ENCODE data around the gene MMP17. TPM values are rescaled to one million over a fixed set of nuclear protein-coding genes. Genes with fewer than 3 reads are reported as not detected.
"Not testable (repeated sequence)": the region's sequence is repeated elsewhere in the genome, so short reads cannot be mapped to it uniquely, and the experiment has no call there.

Gene MMP17
- polyA plus RNA-seq, 1 donor = 8.3 TPM

DNA sequence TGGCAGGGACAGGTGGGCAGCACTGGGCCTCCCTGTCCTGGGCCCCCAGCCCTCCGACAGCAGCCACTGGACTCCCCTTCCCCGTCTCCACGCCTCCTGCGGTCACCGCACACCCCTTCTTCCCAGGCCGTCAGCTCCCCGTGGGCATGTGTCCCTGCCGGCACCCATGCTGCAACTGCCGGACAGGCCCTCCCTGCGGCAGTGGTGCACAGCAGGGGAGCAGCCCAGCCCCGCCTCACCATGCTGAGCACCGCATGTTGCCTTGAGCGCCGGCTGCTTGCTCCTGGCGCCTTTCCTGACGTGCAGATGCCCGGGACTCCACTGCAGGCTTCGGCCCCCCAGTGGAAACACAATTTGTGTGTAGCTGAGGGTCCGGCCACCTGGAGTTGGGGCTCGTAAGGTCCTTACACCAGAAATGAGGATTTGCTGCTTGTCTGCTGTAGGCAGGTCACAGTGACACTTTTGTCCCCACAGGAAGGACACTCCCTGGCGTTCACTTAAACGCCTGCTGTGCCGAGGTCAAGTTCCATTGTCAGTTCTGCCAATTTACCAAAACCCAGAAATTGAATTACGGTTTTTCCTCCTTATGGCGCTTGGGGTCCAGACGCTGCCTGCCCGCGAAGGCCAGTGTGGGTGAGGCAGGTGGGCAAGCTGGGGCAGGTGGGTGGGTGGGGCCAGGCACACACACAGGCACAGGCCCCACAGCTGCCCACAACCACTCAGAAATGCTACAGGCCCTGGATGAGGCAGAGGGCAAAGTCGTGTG lies 28.2 kb upstream of the MMP17 start:
- no peak for DNase-seq
- Histone ChIP-seq H3K4me1 (ENCODE audit: control insufficient read depth, insufficient read depth, low read length) (no peaks in the 10 kb centered on the region), H3K27me3 (ENCODE audit: control insufficient read depth, insufficient read depth, low read length) (no peaks in the 10 kb centered on the region), H3K9me3 (ENCODE audit: control insufficient read depth, low read depth, low read length) (peaks cover 3% of the 10 kb centered on the region), H3K36me3 (ENCODE audit: control insufficient read depth, insufficient read depth, low read length) (peaks cover 47% of the 10 kb centered on the region), H3K27ac (ENCODE audit: low read length) (no peak overlapping the region), H3K4me3 (ENCODE audit: low read length) (no peak overlapping the region)
- no CpG with 5 or more reads among the region's 29 CpGs for WGBS (ENCODE audit: insufficient coverage, low lambda C conversion rate)

- peaks cover 3% of the 10 kb centered on the region for H3K9me3 ChIP-seq (ENCODE audit: control insufficient read depth, low read depth, low read length)
- no peak overlapping the region for H3K4me3 ChIP-seq (ENCODE audit: low read length)
- no CpG with 5 or more reads among the region's 20 CpGs for WGBS (ENCODE audit: insufficient coverage, low lambda C conversion rate)
- no peak overlapping the region for H3K27ac ChIP-seq (ENCODE audit: low read length)
- no peak for DNase-seq
- no peaks in the 10 kb centered on the region for H3K27me3 ChIP-seq (ENCODE audit: control insufficient read depth, insufficient read depth, low read length)
- H3K36me3 ChIP-seq (ENCODE audit: control insufficient read depth, insufficient read depth, low read length) = peaks cover 40% of the 10 kb centered on the region
- no peaks in the 10 kb centered on the region for H3K4me1 ChIP-seq (ENCODE audit: control insufficient read depth, insufficient read depth, low read length)
These were observed 27.5 kb upstream of the MMP17 start for GRCh38 chr12:131800594-131801135.

GRCh38 chr12:131801254-131801866 lies 26.8 kb upstream of the MMP17 start:
- H3K36me3 ChIP-seq (ENCODE audit: control insufficient read depth, insufficient read depth, low read length) = peaks cover 38% of the 10 kb centered on the region
- H3K4me3 ChIP-seq (ENCODE audit: low read length) = no peak overlapping the region
- WGBS (ENCODE audit: insufficient coverage, low lambda C conversion rate) = no CpG with 5 or more reads among the region's 35 CpGs
- no peaks in the 10 kb centered on the region for H3K4me1 ChIP-seq (ENCODE audit: control insufficient read depth, insufficient read depth, low read length)
- no peak for DNase-seq
- no peak overlapping the region for H3K27ac ChIP-seq (ENCODE audit: low read length)
- H3K9me3 ChIP-seq (ENCODE audit: control insufficient read depth, low read depth, low read length) = peaks cover 3% of the 10 kb centered on the region
- H3K27me3 ChIP-seq (ENCODE audit: control insufficient read depth, insufficient read depth, low read length) = no peaks in the 10 kb centered on the region

DNA sequence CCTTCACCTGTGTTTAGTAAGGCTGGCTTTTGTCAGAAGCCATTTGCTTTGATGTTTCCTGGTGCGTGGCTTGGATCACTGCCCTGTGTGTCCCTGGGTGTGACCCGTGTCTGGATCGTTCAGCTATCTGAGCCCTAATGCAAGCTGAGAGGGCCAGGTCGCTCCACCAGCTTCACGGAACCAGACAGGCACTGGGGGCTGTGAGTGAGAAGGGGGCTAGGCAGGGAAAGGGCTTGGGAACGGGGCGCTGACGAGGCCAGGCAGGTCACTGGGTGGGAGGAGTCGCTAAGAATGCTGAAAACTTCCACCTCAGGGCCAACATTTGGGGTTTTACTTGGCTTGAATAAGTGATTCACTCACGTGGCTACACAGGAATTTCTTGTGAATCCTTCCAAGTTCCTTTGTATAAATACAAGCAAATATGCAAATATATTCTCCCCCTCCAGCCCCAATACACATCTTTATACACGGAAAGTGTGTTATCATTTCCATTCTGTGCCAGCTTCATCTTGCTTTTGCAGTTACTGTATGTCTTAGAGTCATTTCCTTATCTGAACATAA lies 24.2 kb upstream of the MMP17 start:
- peaks cover 6% of the 10 kb centered on the region for H3K9me3 ChIP-seq (ENCODE audit: control insufficient read depth, low read depth, low read length)
- H3K36me3 ChIP-seq (ENCODE audit: control insufficient read depth, insufficient read depth, low read length) = peaks cover 23% of the 10 kb centered on the region
- no peak overlapping the region for H3K4me3 ChIP-seq (ENCODE audit: low read length)
- H3K27me3 ChIP-seq (ENCODE audit: control insufficient read depth, insufficient read depth, low read length) = no peaks in the 10 kb centered on the region
- WGBS (ENCODE audit: insufficient coverage, low lambda C conversion rate) = no CpG with 5 or more reads among the region's 11 CpGs
- no peaks in the 10 kb centered on the region for H3K4me1 ChIP-seq (ENCODE audit: control insufficient read depth, insufficient read depth, low read length)
- no peak overlapping the region for H3K27ac ChIP-seq (ENCODE audit: low read length)
- no peak for DNase-seq

DNA sequence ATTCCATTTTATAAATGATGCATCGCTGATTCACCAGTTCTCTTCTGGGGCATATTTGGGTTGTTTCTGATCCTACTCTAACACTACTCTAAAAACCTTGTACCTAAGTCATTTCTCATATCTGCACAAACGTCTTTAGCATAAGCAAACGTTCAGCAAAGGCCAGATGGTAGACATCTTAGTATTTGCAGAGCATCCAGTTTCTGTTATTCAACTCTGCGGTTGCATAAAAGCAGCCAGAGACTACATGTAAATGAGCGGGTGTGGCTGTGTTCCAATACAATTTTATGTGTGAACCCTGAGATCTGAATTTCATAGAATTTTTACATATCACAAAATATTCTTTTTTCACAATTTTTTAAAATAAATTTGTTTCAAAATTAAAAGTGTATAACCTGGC lies 22.8 kb upstream of the MMP17 start:
- no peak overlapping the region for H3K4me3 ChIP-seq (ENCODE audit: low read length)
- WGBS (ENCODE audit: insufficient coverage, low lambda C conversion rate) = 50% methylated on average over 1 of the region's 5 CpGs
- H3K27ac ChIP-seq (ENCODE audit: low read length) = no peak overlapping the region
- DNase-seq = no peak
- H3K9me3 ChIP-seq (ENCODE audit: control insufficient read depth, low read depth, low read length) = peaks cover 7% of the 10 kb centered on the region
- H3K27me3 ChIP-seq (ENCODE audit: control insufficient read depth, insufficient read depth, low read length) = no peaks in the 10 kb centered on the region
- H3K4me1 ChIP-seq (ENCODE audit: control insufficient read depth, insufficient read depth, low read length) = no peaks in the 10 kb centered on the region
- peaks cover 14% of the 10 kb centered on the region for H3K36me3 ChIP-seq (ENCODE audit: control insufficient read depth, insufficient read depth, low read length)

DNA sequence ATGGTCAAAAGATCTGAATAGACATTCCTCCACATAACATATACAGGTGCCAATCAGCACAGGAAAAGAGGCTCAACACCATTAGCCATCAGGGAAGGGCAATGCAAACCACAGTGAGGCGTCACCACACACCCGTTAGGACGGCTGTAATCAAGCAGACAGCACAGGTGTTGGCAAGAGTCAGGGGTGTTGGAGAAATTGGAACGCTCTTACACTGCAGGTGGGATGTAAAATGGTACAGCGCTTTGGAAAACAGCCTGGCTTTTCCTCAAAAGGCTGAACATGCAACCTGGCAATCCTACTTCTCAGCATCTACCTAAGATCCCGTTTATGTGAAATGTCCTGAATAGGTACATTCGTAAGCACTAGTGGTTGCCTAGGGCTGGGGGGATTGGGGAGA lies 21.5 kb upstream of the MMP17 start:
- H3K36me3 ChIP-seq (ENCODE audit: control insufficient read depth, insufficient read depth, low read length) = peaks cover 9% of the 10 kb centered on the region
- no CpG with 5 or more reads among the region's 7 CpGs for WGBS (ENCODE audit: insufficient coverage, low lambda C conversion rate)
- H3K27me3 ChIP-seq (ENCODE audit: control insufficient read depth, insufficient read depth, low read length) = peaks cover 3% of the 10 kb centered on the region
- DNase-seq = no peak
- no peak overlapping the region for H3K4me3 ChIP-seq (ENCODE audit: low read length)
- no peak overlapping the region for H3K27ac ChIP-seq (ENCODE audit: low read length)
- H3K9me3 ChIP-seq (ENCODE audit: control insufficient read depth, low read depth, low read length) = peaks cover 7% of the 10 kb centered on the region
- no peaks in the 10 kb centered on the region for H3K4me1 ChIP-seq (ENCODE audit: control insufficient read depth, insufficient read depth, low read length)

GRCh38 chr12:131808744-131809371 lies 19.3 kb upstream of the MMP17 start:
- H3K4me1 ChIP-seq (ENCODE audit: control insufficient read depth, insufficient read depth, low read length) = no peaks in the 10 kb centered on the region
- peaks cover 3% of the 10 kb centered on the region for H3K27me3 ChIP-seq (ENCODE audit: control insufficient read depth, insufficient read depth, low read length)
- H3K36me3 ChIP-seq (ENCODE audit: control insufficient read depth, insufficient read depth, low read length) = no peaks in the 10 kb centered on the region
- peaks cover 16% of the 10 kb centered on the region for H3K9me3 ChIP-seq (ENCODE audit: control insufficient read depth, low read depth, low read length)
- no peak overlapping the region for H3K27ac ChIP-seq (ENCODE audit: low read length)
- 93% methylated on average over 3 of the region's 44 CpGs for WGBS (ENCODE audit: insufficient coverage, low lambda C conversion rate)
- DNase-seq = no peak
- H3K4me3 ChIP-seq (ENCODE audit: low read length) = peak overlapping the region; percentile 10

DNA sequence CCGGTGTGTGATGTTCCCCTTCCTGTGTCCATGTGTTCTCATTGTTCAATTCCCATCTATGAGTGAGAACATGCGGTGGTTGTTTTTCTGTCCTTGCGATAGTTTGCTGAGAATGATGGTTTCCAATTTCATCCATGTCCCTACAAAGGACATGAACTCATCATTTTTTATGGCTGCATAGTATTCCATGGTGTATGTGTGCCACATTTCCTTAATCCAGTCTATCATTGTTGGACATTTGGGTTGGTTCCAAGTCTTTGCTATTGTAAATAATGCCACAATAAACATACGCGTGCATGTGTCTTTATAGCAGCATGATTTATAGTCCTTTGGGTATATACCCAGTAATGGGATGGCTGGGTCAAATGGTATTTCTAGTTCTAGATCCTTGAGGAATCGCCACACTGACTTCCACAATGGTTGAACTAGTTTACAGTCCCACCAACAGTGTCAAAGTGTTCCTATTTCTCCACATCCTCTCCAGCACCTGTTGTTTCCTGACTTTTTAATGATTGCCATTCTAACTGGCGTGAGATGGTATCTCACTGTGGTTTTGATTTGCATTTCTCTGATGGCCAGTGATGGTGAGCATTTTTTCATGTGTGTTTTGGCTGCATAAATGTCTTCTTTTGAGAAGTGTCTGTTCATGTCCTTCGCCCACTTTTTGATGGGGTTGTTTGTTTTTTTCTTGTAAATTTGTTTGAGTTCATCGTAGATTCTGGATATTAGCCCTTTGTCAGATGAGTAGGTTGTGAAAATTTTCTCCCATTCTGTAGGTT lies 18.5 kb upstream of the MMP17 start:
- H3K4me1 ChIP-seq (ENCODE audit: control insufficient read depth, insufficient read depth, low read length); H3K27ac ChIP-seq (ENCODE audit: low read length); H3K36me3 ChIP-seq (ENCODE audit: control insufficient read depth, insufficient read depth, low read length); H3K4me3 ChIP-seq (ENCODE audit: low read length); DNase-seq; H3K27me3 ChIP-seq (ENCODE audit: control insufficient read depth, insufficient read depth, low read length): not testable (repeated sequence)
- no CpG with 5 or more reads among the region's 9 CpGs for WGBS (ENCODE audit: insufficient coverage, low lambda C conversion rate)
- peaks cover 16% of the 10 kb centered on the region for H3K9me3 ChIP-seq (ENCODE audit: control insufficient read depth, low read depth, low read length)

- DNase-seq = no peak
- no peak overlapping the region for H3K27ac ChIP-seq (ENCODE audit: low read length)
- H3K4me3 ChIP-seq (ENCODE audit: low read length) = no peak overlapping the region
- no peaks in the 10 kb centered on the region for H3K36me3 ChIP-seq (ENCODE audit: control insufficient read depth, insufficient read depth, low read length)
- peaks cover 16% of the 10 kb centered on the region for H3K9me3 ChIP-seq (ENCODE audit: control insufficient read depth, low read depth, low read length)
- no peaks in the 10 kb centered on the region for H3K4me1 ChIP-seq (ENCODE audit: control insufficient read depth, insufficient read depth, low read length)
- peaks cover 3% of the 10 kb centered on the region for H3K27me3 ChIP-seq (ENCODE audit: control insufficient read depth, insufficient read depth, low read length)
- no CpG with 5 or more reads among the region's 13 CpGs for WGBS (ENCODE audit: insufficient coverage, low lambda C conversion rate)
These were observed 17.5 kb upstream of the MMP17 start for GRCh38 chr12:131810726-131811125.

DNA sequence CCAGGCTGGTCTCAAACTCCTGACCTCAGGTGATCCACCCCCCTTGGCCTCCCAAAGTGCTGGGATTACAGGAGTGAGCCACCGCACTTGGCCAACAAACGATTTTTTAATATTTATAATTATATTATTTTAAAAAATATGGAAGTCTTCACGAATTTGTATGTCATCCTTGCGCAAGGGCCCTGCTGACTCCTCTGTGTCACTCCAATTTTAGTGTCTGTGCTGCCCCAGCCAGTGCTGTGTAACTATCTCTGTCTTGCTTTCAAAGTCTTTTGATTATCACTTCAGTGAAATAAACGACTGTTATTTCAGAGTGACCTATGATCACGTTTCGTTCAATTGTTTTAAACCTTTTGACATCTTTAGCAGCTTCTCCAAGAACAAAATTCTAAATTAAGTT lies 13.1 kb upstream of the MMP17 start:
- H3K4me3 ChIP-seq (ENCODE audit: low read length) = no peak overlapping the region
- H3K4me1 ChIP-seq (ENCODE audit: control insufficient read depth, insufficient read depth, low read length) = no peaks in the 10 kb centered on the region
- H3K27ac ChIP-seq (ENCODE audit: low read length) = no peak overlapping the region
- peaks cover 3% of the 10 kb centered on the region for H3K27me3 ChIP-seq (ENCODE audit: control insufficient read depth, insufficient read depth, low read length)
- no peak for DNase-seq
- 80% methylated on average over 1 of the region's 7 CpGs for WGBS (ENCODE audit: insufficient coverage, low lambda C conversion rate)
- H3K9me3 ChIP-seq (ENCODE audit: control insufficient read depth, low read depth, low read length) = peaks cover 12% of the 10 kb centered on the region
- H3K36me3 ChIP-seq (ENCODE audit: control insufficient read depth, insufficient read depth, low read length) = no peaks in the 10 kb centered on the region
